ENCODE results near the gene CLSTN2.

The CLSTN2 gene

DNA sequence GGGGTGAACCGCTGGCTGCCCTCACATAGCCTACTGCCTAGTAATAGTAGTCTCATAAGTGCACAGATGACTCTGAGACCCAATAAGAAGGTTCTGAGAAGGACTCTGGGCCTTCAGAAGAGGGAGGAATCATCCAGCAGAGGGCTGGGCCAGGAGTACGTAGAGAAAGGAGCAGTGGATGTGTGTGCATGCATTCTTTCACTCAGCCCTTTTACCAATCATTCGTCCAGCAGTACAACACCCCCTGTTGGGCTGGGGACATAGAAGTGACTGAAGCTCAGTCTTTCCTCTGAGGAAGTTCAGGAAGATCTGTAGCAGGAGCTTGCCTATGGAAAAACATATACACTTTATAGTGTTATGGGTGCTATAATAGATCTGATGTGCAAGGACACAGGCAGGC lies 333.1 kb downstream of the CLSTN2 start:
- ChIA-PET POLR2A (no interaction called here), CTCF (interaction anchor here (0.5 kb wide), 1 partner anchor 110 kb away, joined by 3 read pairs; no protein-coding TSS in a partner anchor)
- H3K9me3 ChIP-seq (ENCODE audit: control insufficient read depth, insufficient read depth, low read depth, low read length), result no peaks in the 10 kb centered on the region
- H3K27ac ChIP-seq (ENCODE audit: extremely low read depth, low read depth, low read length), result no peak overlapping the region
- TF ChIP-seq ZNF561 (tag by site-specific recombination; IDR thresholded peaks at IDR 0.05; ENCODE audit: borderline replicate concordance), result no peak
- TF ChIP-seq ZNF560 (tag by site-specific recombination; IDR thresholded peaks at IDR 0.05; ENCODE audit: borderline replicate concordance), result no peak
- H3K4me3 ChIP-seq (ENCODE audit: low read depth, low read length), result no peak overlapping the region
- no peaks in the 10 kb centered on the region for H3K36me3 ChIP-seq (ENCODE audit: control insufficient read depth in 2 of 2, insufficient read depth in 1 of 2, low read length in 2 of 2)
- no peaks in the 10 kb centered on the region for H3K4me1 ChIP-seq (ENCODE audit: control insufficient read depth, insufficient read depth, low read length)

DNA sequence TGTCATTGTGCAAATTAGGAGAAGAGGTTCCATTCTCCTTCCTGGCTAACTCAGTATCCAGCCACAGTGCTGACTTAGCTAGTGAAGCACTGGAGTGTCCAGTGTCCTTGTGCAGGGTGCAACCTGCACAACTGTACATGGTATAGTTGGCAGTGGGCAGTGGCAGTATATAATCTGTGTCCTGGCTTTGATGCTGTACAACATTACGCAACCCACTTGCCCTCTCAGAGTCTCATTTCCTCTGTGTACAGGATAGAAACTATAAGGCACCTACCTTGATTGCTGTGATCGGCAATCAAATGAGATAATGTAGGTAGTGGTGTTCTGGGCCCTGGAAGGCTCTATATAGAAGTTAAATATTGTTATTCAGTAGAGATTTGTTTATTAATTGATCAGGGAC lies 333.6 kb downstream of the CLSTN2 start:
- Histone ChIP-seq H3K4me3 (ENCODE audit: low read depth, low read length) (no peak overlapping the region), H3K9me3 (ENCODE audit: control insufficient read depth, insufficient read depth, low read depth, low read length) (no peaks in the 10 kb centered on the region), H3K36me3 (ENCODE audit: control insufficient read depth in 2 of 2, insufficient read depth in 1 of 2, low read length in 2 of 2) (no peaks in the 10 kb centered on the region), H3K4me1 (ENCODE audit: control insufficient read depth, insufficient read depth, low read length) (no peaks in the 10 kb centered on the region), H3K27ac (ENCODE audit: extremely low read depth, low read depth, low read length) (no peak overlapping the region)
- ChIA-PET CTCF (interaction anchor here (0.9 kb wide), 1 partner anchor 49 kb away, joined by 3 read pairs; no protein-coding TSS in a partner anchor), POLR2A (no interaction called here)
- TF ChIP-seq ZSCAN16 (tag by site-specific recombination; IDR thresholded peaks at IDR 0.05), result no peak
- TF ChIP-seq SP7 (tag by site-specific recombination; IDR thresholded peaks at IDR 0.05), result no peak
- TF ChIP-seq, protein P1, sequence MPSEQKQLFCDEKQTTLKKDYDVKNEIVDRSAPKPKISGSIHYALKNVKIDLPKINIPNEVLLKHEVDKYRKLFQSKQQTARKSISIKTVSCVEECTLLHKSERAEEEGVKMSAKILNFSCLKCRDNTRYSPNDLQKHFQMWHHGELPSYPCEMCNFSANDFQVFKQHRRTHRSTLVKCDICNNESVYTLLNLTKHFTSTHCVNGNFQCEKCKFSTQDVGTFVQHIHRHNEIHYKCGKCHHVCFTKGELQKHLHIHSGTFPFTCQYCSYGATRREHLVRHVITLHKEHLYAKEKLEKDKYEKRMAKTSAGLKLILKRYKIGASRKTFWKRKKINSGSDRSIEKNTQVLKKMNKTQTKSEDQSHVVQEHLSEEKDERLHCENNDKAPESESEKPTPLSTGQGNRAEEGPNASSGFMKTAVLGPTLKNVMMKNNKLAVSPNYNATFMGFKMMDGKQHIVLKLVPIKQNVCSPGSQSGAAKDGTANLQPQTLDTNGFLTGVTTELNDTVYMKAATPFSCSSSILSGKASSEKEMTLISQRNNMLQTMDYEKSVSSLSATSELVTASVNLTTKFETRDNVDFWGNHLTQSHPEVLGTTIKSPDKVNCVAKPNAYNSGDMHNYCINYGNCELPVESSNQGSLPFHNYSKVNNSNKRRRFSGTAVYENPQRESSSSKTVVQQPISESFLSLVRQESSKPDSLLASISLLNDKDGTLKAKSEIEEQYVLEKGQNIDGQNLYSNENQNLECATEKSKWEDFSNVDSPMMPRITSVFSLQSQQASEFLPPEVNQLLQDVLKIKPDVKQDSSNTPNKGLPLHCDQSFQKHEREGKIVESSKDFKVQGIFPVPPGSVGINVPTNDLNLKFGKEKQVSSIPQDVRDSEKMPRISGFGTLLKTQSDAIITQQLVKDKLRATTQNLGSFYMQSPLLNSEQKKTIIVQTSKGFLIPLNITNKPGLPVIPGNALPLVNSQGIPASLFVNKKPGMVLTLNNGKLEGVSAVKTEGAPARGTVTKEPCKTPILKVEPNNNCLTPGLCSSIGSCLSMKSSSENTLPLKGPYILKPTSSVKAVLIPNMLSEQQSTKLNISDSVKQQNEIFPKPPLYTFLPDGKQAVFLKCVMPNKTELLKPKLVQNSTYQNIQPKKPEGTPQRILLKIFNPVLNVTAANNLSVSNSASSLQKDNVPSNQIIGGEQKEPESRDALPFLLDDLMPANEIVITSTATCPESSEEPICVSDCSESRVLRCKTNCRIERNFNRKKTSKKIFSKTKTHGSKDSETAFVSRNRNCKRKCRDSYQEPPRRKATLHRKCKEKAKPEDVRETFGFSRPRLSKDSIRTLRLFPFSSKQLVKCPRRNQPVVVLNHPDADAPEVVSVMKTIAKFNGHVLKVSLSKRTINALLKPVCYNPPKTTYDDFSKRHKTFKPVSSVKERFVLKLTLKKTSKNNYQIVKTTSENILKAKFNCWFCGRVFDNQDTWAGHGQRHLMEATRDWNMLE (tag by site-specific recombination; conservative IDR thresholded peaks at IDR 0.05; ENCODE audit: low read depth), result no peak
- TF ChIP-seq, protein P2, sequence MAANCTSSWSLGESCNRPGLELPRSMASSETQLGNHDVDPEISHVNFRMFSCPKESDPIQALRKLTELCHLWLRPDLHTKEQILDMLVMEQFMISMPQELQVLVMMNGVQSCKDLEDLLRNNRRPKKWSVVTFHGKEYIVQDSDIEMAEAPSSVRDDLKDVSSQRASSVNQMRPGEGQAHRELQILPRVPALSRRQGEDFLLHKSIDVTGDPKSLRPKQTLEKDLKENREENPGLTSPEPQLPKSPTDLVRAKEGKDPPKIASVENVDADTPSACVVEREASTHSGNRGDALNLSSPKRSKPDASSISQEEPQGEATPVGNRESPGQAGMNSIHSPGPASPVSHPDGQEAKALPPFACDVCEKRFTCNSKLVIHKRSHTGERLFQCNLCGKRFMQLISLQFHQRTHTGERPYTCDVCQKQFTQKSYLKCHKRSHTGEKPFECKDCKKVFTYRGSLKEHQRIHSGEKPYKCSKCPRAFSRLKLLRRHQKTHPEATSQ (tag by site-specific recombination; IDR thresholded peaks at IDR 0.05), result no peak
- no peak for TF ChIP-seq RBAK (tag by site-specific recombination; IDR thresholded peaks at IDR 0.05)
- TF ChIP-seq ZNF140 (tag by site-specific recombination; IDR thresholded peaks at IDR 0.05), result no peak
- TF ChIP-seq ZNF558 (tag by site-specific recombination; IDR thresholded peaks at IDR 0.05), result no peak
- no peak for TF ChIP-seq YY1 (tag by site-specific recombination; IDR thresholded peaks at IDR 0.05)
- no peak for TF ChIP-seq ZNF792 (tag by site-specific recombination; IDR thresholded peaks at IDR 0.05)
- no peak for TF ChIP-seq ZNF624 (tag by site-specific recombination; IDR thresholded peaks at IDR 0.05)
- no peak for TF ChIP-seq ZNF48 (tag by site-specific recombination; IDR thresholded peaks at IDR 0.05)

DNA sequence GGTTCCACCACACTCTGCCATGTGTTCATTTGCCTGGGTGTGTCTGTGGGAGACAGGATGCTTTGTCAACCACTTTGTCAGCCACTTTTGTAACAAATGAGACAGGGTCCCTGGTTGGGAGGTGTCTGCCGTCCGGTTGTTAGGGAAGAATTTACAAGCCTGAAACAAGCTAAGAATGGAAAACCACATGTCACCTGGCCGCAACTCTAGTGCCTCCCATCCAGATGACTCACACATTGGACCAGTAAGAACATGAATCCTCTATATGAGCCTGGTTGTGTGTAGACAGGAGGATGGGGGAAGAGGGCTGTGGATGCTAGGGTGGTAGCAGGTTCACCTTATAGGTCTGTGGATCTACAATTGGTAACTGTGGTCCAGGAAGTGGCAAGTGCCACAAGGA lies 335.3 kb downstream of the CLSTN2 start:
- TF ChIP-seq, protein P3, sequence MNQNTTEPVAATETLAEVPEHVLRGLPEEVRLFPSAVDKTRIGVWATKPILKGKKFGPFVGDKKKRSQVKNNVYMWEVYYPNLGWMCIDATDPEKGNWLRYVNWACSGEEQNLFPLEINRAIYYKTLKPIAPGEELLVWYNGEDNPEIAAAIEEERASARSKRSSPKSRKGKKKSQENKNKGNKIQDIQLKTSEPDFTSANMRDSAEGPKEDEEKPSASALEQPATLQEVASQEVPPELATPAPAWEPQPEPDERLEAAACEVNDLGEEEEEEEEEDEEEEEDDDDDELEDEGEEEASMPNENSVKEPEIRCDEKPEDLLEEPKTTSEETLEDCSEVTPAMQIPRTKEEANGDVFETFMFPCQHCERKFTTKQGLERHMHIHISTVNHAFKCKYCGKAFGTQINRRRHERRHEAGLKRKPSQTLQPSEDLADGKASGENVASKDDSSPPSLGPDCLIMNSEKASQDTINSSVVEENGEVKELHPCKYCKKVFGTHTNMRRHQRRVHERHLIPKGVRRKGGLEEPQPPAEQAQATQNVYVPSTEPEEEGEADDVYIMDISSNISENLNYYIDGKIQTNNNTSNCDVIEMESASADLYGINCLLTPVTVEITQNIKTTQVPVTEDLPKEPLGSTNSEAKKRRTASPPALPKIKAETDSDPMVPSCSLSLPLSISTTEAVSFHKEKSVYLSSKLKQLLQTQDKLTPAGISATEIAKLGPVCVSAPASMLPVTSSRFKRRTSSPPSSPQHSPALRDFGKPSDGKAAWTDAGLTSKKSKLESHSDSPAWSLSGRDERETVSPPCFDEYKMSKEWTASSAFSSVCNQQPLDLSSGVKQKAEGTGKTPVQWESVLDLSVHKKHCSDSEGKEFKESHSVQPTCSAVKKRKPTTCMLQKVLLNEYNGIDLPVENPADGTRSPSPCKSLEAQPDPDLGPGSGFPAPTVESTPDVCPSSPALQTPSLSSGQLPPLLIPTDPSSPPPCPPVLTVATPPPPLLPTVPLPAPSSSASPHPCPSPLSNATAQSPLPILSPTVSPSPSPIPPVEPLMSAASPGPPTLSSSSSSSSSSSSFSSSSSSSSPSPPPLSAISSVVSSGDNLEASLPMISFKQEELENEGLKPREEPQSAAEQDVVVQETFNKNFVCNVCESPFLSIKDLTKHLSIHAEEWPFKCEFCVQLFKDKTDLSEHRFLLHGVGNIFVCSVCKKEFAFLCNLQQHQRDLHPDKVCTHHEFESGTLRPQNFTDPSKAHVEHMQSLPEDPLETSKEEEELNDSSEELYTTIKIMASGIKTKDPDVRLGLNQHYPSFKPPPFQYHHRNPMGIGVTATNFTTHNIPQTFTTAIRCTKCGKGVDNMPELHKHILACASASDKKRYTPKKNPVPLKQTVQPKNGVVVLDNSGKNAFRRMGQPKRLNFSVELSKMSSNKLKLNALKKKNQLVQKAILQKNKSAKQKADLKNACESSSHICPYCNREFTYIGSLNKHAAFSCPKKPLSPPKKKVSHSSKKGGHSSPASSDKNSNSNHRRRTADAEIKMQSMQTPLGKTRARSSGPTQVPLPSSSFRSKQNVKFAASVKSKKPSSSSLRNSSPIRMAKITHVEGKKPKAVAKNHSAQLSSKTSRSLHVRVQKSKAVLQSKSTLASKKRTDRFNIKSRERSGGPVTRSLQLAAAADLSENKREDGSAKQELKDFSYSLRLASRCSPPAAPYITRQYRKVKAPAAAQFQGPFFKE (tag by site-specific recombination; IDR thresholded peaks at IDR 0.05; ENCODE audit: borderline replicate concordance), result no peak
- TF ChIP-seq BCL11B (tag by site-specific recombination; IDR thresholded peaks at IDR 0.05; ENCODE audit: low read depth) (no peak), PRDM6 (tag by site-specific recombination; IDR thresholded peaks at IDR 0.05) (no peak), ZNF24 (tag by site-specific recombination; IDR thresholded peaks at IDR 0.05) (no peak), ZNF514 (tag by site-specific recombination; IDR thresholded peaks at IDR 0.05) (no peak), ZSCAN30 (tag by site-specific recombination; IDR thresholded peaks at IDR 0.05) (no peak)
- ChIA-PET CTCF (no interaction called here), POLR2A (no interaction called here)
- Histone ChIP-seq H3K9me3 (ENCODE audit: control insufficient read depth, insufficient read depth, low read depth, low read length) (no peaks in the 10 kb centered on the region), H3K36me3 (ENCODE audit: control insufficient read depth in 2 of 2, insufficient read depth in 1 of 2, low read length in 2 of 2) (no peaks in the 10 kb centered on the region), H3K27ac (ENCODE audit: extremely low read depth, low read depth, low read length) (no peak overlapping the region), H3K4me1 (ENCODE audit: control insufficient read depth, insufficient read depth, low read length) (no peaks in the 10 kb centered on the region), H3K4me3 (ENCODE audit: low read depth, low read length) (no peak overlapping the region)

Measured in HEK293 (cell line).